ENCODE measurements around the gene MACROD2.
"Not testable (repeated sequence)": the region's sequence is repeated elsewhere in the genome, so short reads cannot be mapped to it uniquely, and the experiment has no call there.

MACROD2 gene

GRCh38 chr20:15985494-15986368, 1990.4 kb downstream of the MACROD2 start:
- not testable (repeated sequence) for DNase-seq (ENCODE audit: low spot score)

- no peak for DNase-seq (ENCODE audit: low spot score)
Measured at GRCh38 chr20:15986690-15987089, 1991.4 kb downstream of the MACROD2 start.

GRCh38 chr20:15991279-15991678, 1996.0 kb downstream of the MACROD2 start:
- DNase-seq (ENCODE audit: low spot score), result no peak

- DNase-seq (ENCODE audit: low spot score), result peak; percentile 28
Measured at GRCh38 chr20:15992564-15992963, 1997.2 kb downstream of the MACROD2 start.

- no peak for DNase-seq (ENCODE audit: low spot score)
Measured at GRCh38 chr20:16000112-16000511, 2004.8 kb downstream of the MACROD2 start.

GRCh38 chr20:16001286-16001685, 2006.0 kb downstream of the MACROD2 start:
- no peak for DNase-seq (ENCODE audit: low spot score)

GRCh38 chr20:16003310-16003709, 2008.0 kb downstream of the MACROD2 start:
- DNase-seq (ENCODE audit: low spot score), result no peak

GRCh38 chr20:16004108-16004854, 2009.0 kb downstream of the MACROD2 start:
- no peak for DNase-seq (ENCODE audit: low spot score)

GRCh38 chr20:16005021-16005914, 2010.0 kb downstream of the MACROD2 start:
- DNase-seq (ENCODE audit: low spot score), result no peak

- DNase-seq (ENCODE audit: low spot score), result no peak
Measured at GRCh38 chr20:16005915-16006493, 2010.7 kb downstream of the MACROD2 start.

GRCh38 chr20:16007164-16007563, 2011.8 kb downstream of the MACROD2 start:
- no peak for DNase-seq (ENCODE audit: low spot score)

- DNase-seq (ENCODE audit: low spot score), result no peak
Measured at GRCh38 chr20:16007962-16008361, 2012.6 kb downstream of the MACROD2 start.

- DNase-seq (ENCODE audit: low spot score), result no peak
Measured at GRCh38 chr20:16011056-16011455, 2015.7 kb downstream of the MACROD2 start.

GRCh38 chr20:16011519-16011918, 2016.2 kb downstream of the MACROD2 start:
- DNase-seq (ENCODE audit: low spot score), result no peak

GRCh38 chr20:16012934-16013333, 2017.6 kb downstream of the MACROD2 start:
- DNase-seq (ENCODE audit: low spot score), result not testable (repeated sequence)

- no peak for DNase-seq (ENCODE audit: low spot score)
Measured at GRCh38 chr20:16013631-16014030, 2018.3 kb downstream of the MACROD2 start.

GRCh38 chr20:16014436-16014835, 2019.1 kb downstream of the MACROD2 start:
- no peak for DNase-seq (ENCODE audit: low spot score)

GRCh38 chr20:16017656-16018055, 2022.3 kb downstream of the MACROD2 start:
- DNase-seq (ENCODE audit: low spot score), result no peak

- DNase-seq (ENCODE audit: low spot score), result no peak
Measured at GRCh38 chr20:16018881-16019280, 2023.6 kb downstream of the MACROD2 start.

- DNase-seq (ENCODE audit: low spot score), result peak; percentile 99
Measured at GRCh38 chr20:16020971-16021370, 2025.7 kb downstream of the MACROD2 start.

- DNase-seq (ENCODE audit: low spot score), result no peak
Measured at GRCh38 chr20:16025084-16025483, 2029.8 kb downstream of the MACROD2 start.

GRCh38 chr20:16027686-16028085, 2032.4 kb downstream of the MACROD2 start:
- DNase-seq (ENCODE audit: low spot score), result no peak
